K562 (cell line): Measurements from ENCODE around the gene CDH16. TPM values are rescaled to one million over a fixed set of nuclear protein-coding genes. Genes with fewer than 3 reads are reported as not detected.

Experiments used
- AFF4 ChIP-seq: sonication (generic); formaldehyde crosslinking; IDR thresholded peaks from 2 replicates; pipeline ENCODE4 v1.8.0; 2023; ENCODE audit warnings: mild to moderate bottlenecking, missing genetic modification reagents
- BMI1 ChIP-seq: fragments of 150-350 bp; IDR thresholded peaks from 2 replicates; pipeline ENCODE4 v1.6.1; 2014; ENCODE audit warnings: low read length
- C11orf30 ChIP-seq: fragments of 450-650 bp; IDR thresholded peaks from 2 replicates; pipeline ENCODE4 v1.6.1; 2016; ENCODE audit warnings: low read depth, mild to moderate bottlenecking
- CBFA2T2 ChIP-seq: fragments of 450-650 bp; conservative IDR thresholded peaks from 2 replicates; pipeline ENCODE4 v1.6.1; 2017; ENCODE audit warnings: mild to moderate bottlenecking
- CBFA2T3 ChIP-seq: fragments of 450-650 bp; IDR thresholded peaks from 2 replicates; pipeline ENCODE4 v1.6.1; 2017
- CXXC5 ChIP-seq: fragments of 250-450 bp; sonication (Bioruptor Pico); IDR thresholded peaks from 2 replicates; pipeline ENCODE4 v1.8.0; 2022; ENCODE audit warnings: inconsistent platforms, mild to moderate bottlenecking, moderate library complexity
- EGR1 ChIP-seq: fragments of 450-650 bp; conservative IDR thresholded peaks from 2 replicates; pipeline ENCODE4 v1.6.1; 2017; ENCODE audit warnings: mild to moderate bottlenecking
- IFI16 ChIP-seq: fragments of 250-450 bp; sonication (Bioruptor Pico); IDR thresholded peaks from 2 replicates; pipeline ENCODE4 v2.1.2; 2022; ENCODE audit warnings: mild to moderate bottlenecking, inconsistent platforms
- KAT8 ChIP-seq: fragments of 450-650 bp; IDR thresholded peaks from 2 replicates; pipeline ENCODE4 v1.6.1; 2016; ENCODE audit warnings: low read depth, mild to moderate bottlenecking
- KDM1A ChIP-seq, 2 experiments: fragments of 450-650 bp; IDR thresholded peaks; 2 replicates each; pipeline ENCODE4 v1.6.1; 2016; ENCODE audit warnings: mild to moderate bottlenecking in 2 of 2
- MTA2 ChIP-seq: fragments of 450-650 bp; IDR thresholded peaks from 2 replicates; pipeline ENCODE4 v1.6.1; 2016; ENCODE audit warnings: low read depth
- NCOA1 ChIP-seq: fragments of 450-650 bp; IDR thresholded peaks from 2 replicates; pipeline ENCODE4 v1.6.1; 2016; ENCODE audit warnings: low read depth
- NFE2 ChIP-seq: IDR thresholded peaks from 2 replicates; pipeline ENCODE4 v1.6.1; 2014; ENCODE audit warnings: antibody characterized with exemption, low read depth
- PKNOX1 ChIP-seq: fragments of 450-650 bp; IDR thresholded peaks from 2 replicates; pipeline ENCODE4 v1.6.1; 2016
- PYGO2 ChIP-seq: fragments of 450-650 bp; IDR thresholded peaks from 2 replicates; pipeline ENCODE4 v1.6.1; 2016; ENCODE audit warnings: mild to moderate bottlenecking, missing genetic modification characterization, moderate library complexity, missing compliant biosample characterization
- RB1 ChIP-seq: fragments of 450-650 bp; IDR thresholded peaks from 2 replicates; pipeline ENCODE4 v1.6.1; 2017; ENCODE audit warnings: low read depth, mild to moderate bottlenecking
- SOX6 ChIP-seq: fragments of 450-650 bp; IDR thresholded peaks from 2 replicates; pipeline ENCODE4 v1.6.1; 2014; ENCODE audit warnings: mild to moderate bottlenecking
- TAF9B ChIP-seq: fragments of 450-650 bp; IDR thresholded peaks from 2 replicates; pipeline ENCODE4 v1.6.1; 2018; ENCODE audit warnings: mild to moderate bottlenecking; ENCODE audit not compliant: partially characterized antibody
- TCF15 ChIP-seq: fragments of 250-450 bp; sonication (Bioruptor Pico); IDR thresholded peaks from 2 replicates; pipeline ENCODE4 v1.8.0; 2022; ENCODE audit warnings: moderate library complexity, mild to moderate bottlenecking, inconsistent platforms
- USF2 ChIP-seq: sonication (generic); formaldehyde crosslinking; IDR thresholded peaks from 2 replicates; pipeline ENCODE4 v1.5.0; 2020; ENCODE audit warnings: missing genetic modification reagents
- WHSC1 ChIP-seq: IDR thresholded peaks from one replicate; pipeline ENCODE4 v1.6.1; 2012; ENCODE audit warnings: low read length, control low read depth, inconsistent platforms
- YBX1 ChIP-seq: fragments of 450-650 bp; IDR thresholded peaks from 2 replicates; pipeline ENCODE4 v1.7.1; 2016; ENCODE audit warnings: mild to moderate bottlenecking
- ZNF175 ChIP-seq: fragments of 200-800 bp; sonication (Bioruptor generic); IDR thresholded peaks from 2 replicates; pipeline ENCODE4 v1.6.1; 2016; ENCODE audit warnings: low read depth, mild to moderate bottlenecking, missing genetic modification characterization, missing compliant biosample characterization
- ZNF253 ChIP-seq: fragments of 250-450 bp; sonication (Bioruptor Pico); conservative IDR thresholded peaks from 2 replicates; pipeline ENCODE4 v1.6.1; 2021; ENCODE audit warnings: mild to moderate bottlenecking
- polyA plus RNA-seq, 8 experiments: library from polyadenylated mRNA; depleted of rRNA in 4 of 8; stranded (reverse) in 5 of 8; unstranded in 3 of 8; fragments of >200 nt; fragmentation: Nextera tagmentation in 2 of 8; fragmentation: Illumina TruSeq in 1 of 8; extraction: Ambion mirVana in 2 of 8; extraction: Trizol in 1 of 8; gene quantifications; 2 replicates each; pipeline versions ENCODE4 v1.2.1 to v1.2.3, GENCODE V29; 2011 to 2014; ENCODE audit warnings: inconsistent platforms in 1 of 8, missing spikeins in 1 of 8
- total RNA-seq, 7 experiments: library from RNA; depleted of rRNA in 6 of 7; stranded (reverse); fragments of >200 nt in 6 of 7; fragmentation: Illumina TruSeq in 2 of 7; extraction: Trizol in 2 of 7; gene quantifications; 2 replicates each; pipeline versions ENCODE4 v1.2.1 to v1.2.3, GENCODE V29; 2011 to 2021; ENCODE audit warnings: low replicate concordance in 1 of 7
- TF ChIP-seq, protein P1 (sequence below): fragments of 450-650 bp; IDR thresholded peaks from 2 replicates; pipeline ENCODE4 v1.6.1; 2016; ENCODE audit warnings: borderline replicate concordance

The CDH16 gene
- total and polyA plus RNA-seq, 9 of the 15 experiments (the other 6 are each of a cell fraction or from before 2014, with no cell fraction given) = not detected

GRCh38 chr16:66881964-66882508 is 36.6 kb downstream of the CDH16 start (continued):
- TF ChIP-seq CXXC5 (no peak), TCF15 (CRISPR knock-in tag) (no peak), IFI16 (CRISPR knock-in tag) (no peak), NCOA1 (no peak), ZNF253 (CRISPR knock-in tag) (no peak), NFE2 (peak; percentile 65; the same call in 1 of the 2 replicates), EGR1 (no peak), AFF4 (CRISPR knock-in tag) (no peak), PKNOX1 (no peak), YBX1 (no peak), BMI1 (no peak), C11orf30 (no peak), CBFA2T3 (peak; percentile 43; the same call in 1 of the 2 replicates), KAT8 (no peak), USF2 (CRISPR knock-in tag) (no peak), SOX6 (no peak), RB1 (no peak), ZNF175 (CRISPR knock-in tag) (no peak), PYGO2 (no peak), TAF9B (no peak), KDM1A (IDR thresholded peaks at IDR 0.05) (peak; percentile 55 to 57; a peak in 2 of 4 replicates), WHSC1 (no peak), CBFA2T2 (peak; percentile 35; the same call in 1 of the 2 replicates), MTA2 (no peak)
- TF ChIP-seq, protein P1, sequence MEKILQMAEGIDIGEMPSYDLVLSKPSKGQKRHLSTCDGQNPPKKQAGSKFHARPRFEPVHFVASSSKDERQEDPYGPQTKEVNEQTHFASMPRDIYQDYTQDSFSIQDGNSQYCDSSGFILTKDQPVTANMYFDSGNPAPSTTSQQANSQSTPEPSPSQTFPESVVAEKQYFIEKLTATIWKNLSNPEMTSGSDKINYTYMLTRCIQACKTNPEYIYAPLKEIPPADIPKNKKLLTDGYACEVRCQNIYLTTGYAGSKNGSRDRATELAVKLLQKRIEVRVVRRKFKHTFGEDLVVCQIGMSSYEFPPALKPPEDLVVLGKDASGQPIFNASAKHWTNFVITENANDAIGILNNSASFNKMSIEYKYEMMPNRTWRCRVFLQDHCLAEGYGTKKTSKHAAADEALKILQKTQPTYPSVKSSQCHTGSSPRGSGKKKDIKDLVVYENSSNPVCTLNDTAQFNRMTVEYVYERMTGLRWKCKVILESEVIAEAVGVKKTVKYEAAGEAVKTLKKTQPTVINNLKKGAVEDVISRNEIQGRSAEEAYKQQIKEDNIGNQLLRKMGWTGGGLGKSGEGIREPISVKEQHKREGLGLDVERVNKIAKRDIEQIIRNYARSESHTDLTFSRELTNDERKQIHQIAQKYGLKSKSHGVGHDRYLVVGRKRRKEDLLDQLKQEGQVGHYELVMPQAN = no peak
